LNCAP (cell line): Measurements from ENCODE around the gene DNAH10.

ENCODE experiments used
- CTCF ChIP-seq: fragments of 450-650 bp; IDR thresholded peaks from 2 replicates; pipeline ENCODE4 v1.5.1; 2017; ENCODE audit warnings: mild to moderate bottlenecking

DNAH10 gene

GRCh38 chr12:123732251-123732650, 29.9 kb upstream of the DNAH10 start:
- no peak for TF ChIP-seq CTCF

GRCh38 chr12:123733229-123733628, 28.9 kb upstream of the DNAH10 start:
- TF ChIP-seq CTCF, result no peak

GRCh38 chr12:123734268-123734667, 27.8 kb upstream of the DNAH10 start:
- no peak for TF ChIP-seq CTCF

GRCh38 chr12:123741937-123742572, 20.0 kb upstream of the DNAH10 start:
- no peak for TF ChIP-seq CTCF

GRCh38 chr12:123743002-123743401, 19.1 kb upstream of the DNAH10 start:
- no peak for TF ChIP-seq CTCF

GRCh38 chr12:123744836-123745235, 17.3 kb upstream of the DNAH10 start:
- no peak for TF ChIP-seq CTCF

GRCh38 chr12:123747309-123747708, 14.8 kb upstream of the DNAH10 start:
- TF ChIP-seq CTCF, result no peak

GRCh38 chr12:123748161-123748560, 13.9 kb upstream of the DNAH10 start:
- TF ChIP-seq CTCF, result no peak
